Suppressor macrophage treated with lipopolysaccharide for 4 hours (primary cell): ENCODE results near the gene RUFY4.
A peak's percentile ranks its signal among the peaks of the same experiment; 100 is the strongest.
"Not testable (repeated sequence)": the region's sequence is repeated elsewhere in the genome, so short reads cannot be mapped to it uniquely, and the experiment has no call there.

Experiments used
- DNase-seq: peaks from one replicate; pipeline ENCODE4 v3.0.0-alpha.2; 2020

RUFY4 gene

DNA sequence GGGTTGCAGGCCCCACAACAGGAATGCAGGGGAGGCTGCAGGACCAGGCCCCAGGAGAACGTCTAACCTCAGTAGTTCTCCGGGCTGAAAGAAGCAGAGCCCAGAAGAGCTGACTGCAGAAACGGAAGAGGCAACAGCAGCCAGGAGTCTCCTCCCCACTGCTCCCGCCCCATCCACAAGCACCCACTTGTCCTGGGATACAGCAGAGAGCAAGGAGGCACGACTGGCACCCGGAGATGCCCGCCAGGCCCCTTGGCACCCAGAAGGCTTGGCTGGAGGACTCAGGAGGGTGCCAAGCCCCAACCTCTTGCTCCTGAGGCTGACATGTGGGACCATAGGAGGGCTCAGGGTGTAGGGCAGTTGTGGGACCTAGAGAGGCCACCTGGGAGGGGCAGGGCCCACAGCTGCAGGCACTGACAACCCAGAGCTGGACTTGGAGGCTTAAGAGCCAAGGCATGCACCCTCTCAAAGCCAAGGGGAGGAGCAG is 37.2 kb upstream of the RUFY4 start:
- DNase-seq, result no peak

GRCh38 chr2:218032336-218033171 is 36.5 kb upstream of the RUFY4 start:
- DNase-seq, result no peak

GRCh38 chr2:218033208-218033589 is 35.9 kb upstream of the RUFY4 start:
- DNase-seq, result no peak

DNA sequence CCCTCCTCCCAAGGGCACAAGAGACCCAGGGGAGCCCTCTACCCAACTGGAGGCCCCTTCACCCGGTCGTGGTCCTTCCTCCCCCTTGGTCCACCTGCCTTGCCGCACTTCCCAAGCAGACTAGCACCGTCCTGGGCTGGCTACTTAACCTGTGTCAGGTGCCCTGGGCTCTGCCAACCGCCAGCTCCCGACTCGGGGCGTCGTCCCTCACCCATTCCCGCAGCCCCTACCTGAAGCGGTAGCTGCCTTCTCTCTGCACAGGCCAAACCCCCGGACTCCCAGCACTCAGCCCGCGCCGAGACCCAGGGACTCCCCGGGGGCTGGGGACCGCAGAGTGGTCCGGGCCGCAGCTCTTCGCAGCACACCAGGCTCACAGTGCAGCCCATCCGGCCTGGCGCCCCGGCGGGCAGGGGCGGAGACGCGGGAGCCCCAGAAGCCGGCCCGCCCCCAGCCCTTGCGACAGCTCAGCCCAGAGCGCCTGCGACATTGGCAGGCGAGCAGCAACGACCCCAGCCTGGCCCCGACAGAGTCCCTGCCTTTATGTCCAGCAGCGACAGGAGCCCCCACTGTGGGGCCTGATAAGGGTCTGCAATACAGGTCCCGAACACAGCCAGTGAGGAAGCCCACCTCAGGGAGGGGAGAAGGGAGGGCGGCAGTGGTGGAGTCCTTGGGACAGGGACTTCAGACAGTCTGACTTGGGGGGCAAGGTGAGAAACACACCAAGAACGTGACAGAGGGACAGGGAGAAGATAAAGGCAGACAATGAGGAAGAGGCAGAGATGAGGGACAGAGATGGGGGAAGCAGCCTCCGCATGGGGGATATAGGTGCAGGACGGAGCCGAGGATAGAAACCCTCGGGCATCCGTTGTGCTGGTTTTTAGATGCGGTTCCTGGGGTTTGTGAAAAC is 35.2 kb upstream of the RUFY4 start:
- DNase-seq, result no peak

DNA sequence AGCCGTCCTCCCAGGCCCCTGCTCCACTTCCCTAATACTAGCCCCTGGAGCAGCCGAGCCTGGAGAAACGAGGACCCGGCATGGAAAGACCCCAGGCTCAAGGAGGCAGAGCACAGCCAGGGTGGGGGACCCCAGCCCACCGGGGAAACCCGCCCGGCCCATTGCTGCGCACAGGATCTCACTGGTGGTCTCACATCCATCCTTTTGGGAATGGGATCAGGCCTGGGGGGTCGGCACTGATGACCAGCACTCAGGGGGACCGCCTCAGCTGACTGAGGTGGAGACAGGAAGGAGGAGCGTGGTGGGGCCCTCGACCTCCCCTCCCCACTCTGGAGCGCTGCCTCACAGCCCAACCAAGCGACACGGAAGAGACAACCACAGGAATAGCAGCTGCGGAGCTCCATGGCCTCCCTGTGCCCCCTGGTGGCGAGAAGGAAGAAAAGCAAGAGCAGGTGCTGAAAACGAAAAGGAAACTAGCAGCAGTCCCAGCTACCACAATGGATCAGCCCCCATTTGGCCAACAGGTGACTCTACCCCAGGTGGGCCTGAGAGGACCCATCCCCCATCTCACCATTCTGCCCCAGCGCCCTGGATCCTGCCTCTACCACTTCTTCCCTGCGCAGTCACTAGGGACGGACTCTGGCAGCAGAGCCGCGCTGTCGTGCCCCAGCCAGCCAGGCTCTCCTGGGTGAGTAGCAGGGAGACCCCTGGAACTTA is 34.4 kb upstream of the RUFY4 start:
- DNase-seq, result peak; percentile 72

GRCh38 chr2:218035463-218036100 is 33.5 kb upstream of the RUFY4 start:
- DNase-seq, result no peak

- DNase-seq, result peak; percentile 68
These were observed 32.7 kb upstream of the RUFY4 start for GRCh38 chr2:218036371-218036770.

GRCh38 chr2:218039171-218039570 is 29.9 kb upstream of the RUFY4 start:
- no peak for DNase-seq

- DNase-seq, result no peak
These were observed 28.2 kb upstream of the RUFY4 start for GRCh38 chr2:218040883-218041282.

DNA sequence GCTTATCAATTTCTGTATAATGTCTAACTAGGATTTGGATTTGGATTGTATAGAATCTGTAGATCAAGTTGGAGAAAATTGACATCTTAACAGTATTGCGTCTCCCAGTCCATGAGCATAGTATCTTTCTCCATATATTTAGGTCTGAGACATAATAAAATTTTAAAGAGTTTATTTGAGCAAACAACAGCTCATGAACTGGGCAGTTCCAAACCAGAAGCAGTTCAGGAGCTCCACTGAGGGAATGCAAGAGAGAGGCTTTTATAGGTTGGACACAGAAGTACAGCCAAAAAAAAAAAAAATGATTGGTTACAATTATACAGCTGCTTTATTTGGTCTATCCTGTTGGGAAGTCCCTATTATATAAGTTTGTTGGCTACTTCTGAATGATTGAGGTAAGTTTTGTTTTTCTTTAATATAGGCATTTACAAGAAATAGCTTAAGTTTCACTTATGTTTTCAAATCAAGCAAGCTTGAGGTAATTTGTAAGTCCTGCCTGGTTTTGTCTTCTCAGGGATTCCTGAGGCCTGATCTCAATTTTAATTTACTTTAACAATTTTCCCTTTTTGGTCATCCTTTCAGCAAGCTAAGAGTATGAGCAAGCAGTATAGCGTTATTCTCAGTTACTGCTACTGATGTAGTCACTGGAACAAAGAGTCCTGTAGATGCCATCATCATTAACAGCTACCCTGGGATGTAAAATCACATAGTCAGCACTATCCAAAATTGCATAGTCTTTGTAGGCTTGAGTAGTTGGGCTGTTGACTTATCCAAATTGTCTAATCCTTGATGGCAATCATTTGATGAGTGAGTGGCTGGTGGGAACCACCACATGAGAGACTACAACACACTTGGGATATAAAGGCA is 27.5 kb upstream of the RUFY4 start:
- peak; percentile 73 for DNase-seq

GRCh38 chr2:218043100-218043499 is 26.0 kb upstream of the RUFY4 start:
- DNase-seq, result no peak

- no peak for DNase-seq
These were observed 25.3 kb upstream of the RUFY4 start for GRCh38 chr2:218043701-218044109.

- DNase-seq, result not testable (repeated sequence)
These were observed 24.5 kb upstream of the RUFY4 start for GRCh38 chr2:218044599-218044998.

- peak; percentile 93 for DNase-seq
These were observed 22.8 kb upstream of the RUFY4 start for GRCh38 chr2:218046238-218046637.

DNA sequence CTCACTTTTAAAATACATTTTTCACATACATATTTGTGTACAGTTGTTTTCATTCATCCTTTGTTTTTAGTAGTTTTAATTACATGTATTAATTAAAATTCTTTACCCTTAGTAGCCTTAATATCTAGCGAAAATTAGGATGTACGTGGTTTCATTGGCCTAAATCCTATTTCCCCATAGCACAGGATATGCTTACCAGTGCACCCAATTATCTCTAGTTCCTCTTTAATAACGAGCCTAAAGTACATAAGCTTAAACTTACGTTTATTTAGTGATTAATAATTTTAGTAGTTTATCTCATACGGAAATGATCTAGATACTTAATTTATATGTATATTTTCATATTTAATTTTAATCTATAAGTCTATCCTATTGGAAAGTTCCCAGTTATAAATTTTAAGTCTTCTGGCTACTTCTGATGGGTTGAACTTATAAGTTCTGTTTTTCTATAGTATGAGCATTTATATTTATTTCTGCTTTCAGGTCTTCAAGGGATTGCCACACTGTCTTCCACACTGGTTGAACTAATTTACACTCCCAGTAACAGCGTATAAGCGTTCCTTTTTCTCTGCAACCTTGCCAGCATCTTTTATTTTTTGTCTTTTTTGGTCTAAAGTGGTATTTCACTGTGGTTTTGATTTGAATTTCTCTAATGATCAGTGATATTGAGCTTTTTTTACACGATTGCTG is 21.4 kb upstream of the RUFY4 start:
- peak; percentile 61 for DNase-seq

DNA sequence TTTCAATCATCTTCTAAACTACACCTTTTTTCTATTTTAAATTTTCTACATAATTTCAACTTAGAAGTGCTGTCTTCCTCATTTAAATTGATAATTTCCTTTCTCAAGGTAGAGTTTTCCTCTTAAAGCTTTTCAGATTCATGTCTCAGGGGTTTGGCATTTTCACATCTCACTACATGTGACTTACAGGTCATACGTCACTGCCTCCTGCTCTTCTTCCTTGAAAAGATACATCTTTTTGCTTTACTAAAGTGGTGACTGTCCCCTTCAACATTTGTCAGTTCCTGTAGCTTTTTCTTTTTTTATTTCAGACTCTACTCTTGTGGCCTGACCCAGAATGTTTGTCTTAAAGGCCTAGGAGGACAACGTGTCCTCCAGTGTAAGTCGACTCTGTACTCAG is 17.1 kb upstream of the RUFY4 start:
- DNase-seq, result no peak

GRCh38 chr2:218059289-218059688 is 9.8 kb upstream of the RUFY4 start:
- DNase-seq, result no peak

- no peak for DNase-seq
These were observed 8.9 kb upstream of the RUFY4 start for GRCh38 chr2:218060118-218060517.

DNA sequence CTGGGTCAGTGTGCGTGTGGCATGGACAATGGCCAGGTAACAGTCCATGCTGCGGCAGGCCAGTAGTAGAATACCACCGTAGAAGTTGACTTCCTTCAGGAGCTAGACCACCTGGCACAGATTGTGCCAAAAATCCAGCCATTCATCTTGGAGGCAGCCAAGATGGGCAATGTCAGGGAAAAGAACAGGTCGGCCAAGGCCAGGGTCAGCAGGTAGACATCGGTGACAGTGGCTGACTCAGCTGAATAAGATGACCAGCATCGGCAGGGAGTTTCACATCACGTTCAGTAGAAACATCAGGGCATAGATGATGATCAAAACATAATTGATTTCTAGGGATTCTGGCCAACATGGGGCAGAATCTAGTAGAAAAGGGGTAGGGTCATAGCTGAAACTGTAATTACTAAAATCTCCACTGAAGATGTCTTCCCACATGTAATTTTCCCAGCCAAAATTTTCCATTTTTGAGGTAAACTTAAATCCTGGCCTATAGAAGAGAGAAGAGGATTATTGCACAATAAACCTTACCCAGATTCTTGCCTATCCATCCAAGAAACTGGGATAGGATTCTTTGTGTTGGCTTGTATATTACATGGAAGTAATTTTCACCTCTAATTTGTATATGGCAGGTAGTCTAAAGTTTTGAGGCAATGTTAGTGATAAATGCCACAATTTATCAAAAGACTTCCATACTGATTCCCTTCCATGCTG is 7.9 kb upstream of the RUFY4 start:
- no peak for DNase-seq

GRCh38 chr2:218063486-218063885 is 5.6 kb upstream of the RUFY4 start:
- DNase-seq, result peak; percentile 71
